Ascending aorta (tissue), 2 donors: ENCODE results near the gene PHF1. TPM values are rescaled to one million over a fixed set of nuclear protein-coding genes. Genes with fewer than 3 reads are reported as not detected.

Experiments
- DNase-seq, 2 donors: peaks; one replicate each; pipeline ENCODE4 v3.0.0-alpha.2; 2019; ENCODE audit warnings: low spot score in 2 of 2
- H3K27ac ChIP-seq, 2 donors: fragments of 200-600 bp; sonication (generic); one replicate each; pipeline ENCODE4 v1.5.1; 2016 to 2017; ENCODE audit warnings: mild to moderate bottlenecking in 1 of 2
- H3K27me3 ChIP-seq: fragments of 200-600 bp; sonication (generic); one replicate; pipeline ENCODE4 v1.5.1; 2017
- H3K36me3 ChIP-seq, 2 donors: fragments of 200-600 bp; sonication (generic); one replicate each; pipeline ENCODE4 v1.5.1; 2016
- H3K4me1 ChIP-seq, 2 donors: fragments of 200-600 bp; sonication (generic); one replicate each; pipeline ENCODE4 v1.5.1; 2016 to 2017; ENCODE audit warnings: mild to moderate bottlenecking in 1 of 2
- H3K4me3 ChIP-seq, 2 donors: fragments of 200-600 bp; sonication (generic); one replicate each; pipeline ENCODE4 v1.5.1; 2016 to 2017; ENCODE audit warnings: mild to moderate bottlenecking in 1 of 2
- H3K9me3 ChIP-seq, 2 donors: fragments of 200-600 bp; sonication (generic); one replicate each; pipeline ENCODE4 v1.5.1; 2016
- intact Hi-C: fragments of 100-400 bp; cut with DNase I; formaldehyde crosslinking; loops from one replicate; pipeline ENCODE4 v1.15.1; 2023
- total RNA-seq: library from RNA; depleted of rRNA; stranded (reverse); fragments of >200 nt; gene quantifications from one replicate; pipeline ENCODE4 v1.1.0, GENCODE V29; 2016
- TF ChIP-seq, protein P1 (sequence below), 3 experiments: fragments of 200-600 bp in 2 of 3; fragments of 450-650 bp in 1 of 3; sonication (generic) in 2 of 3; IDR thresholded peaks; one replicate each; pipeline ENCODE4 v1.5.1; 2016 to 2019; ENCODE audit warnings: antibody characterized with exemption in 3 of 3, mild to moderate bottlenecking in 1 of 3, moderate library complexity in 1 of 3

PHF1 gene
- total RNA-seq, 1 donor from 2014 or later: 30.5 TPM

DNA sequence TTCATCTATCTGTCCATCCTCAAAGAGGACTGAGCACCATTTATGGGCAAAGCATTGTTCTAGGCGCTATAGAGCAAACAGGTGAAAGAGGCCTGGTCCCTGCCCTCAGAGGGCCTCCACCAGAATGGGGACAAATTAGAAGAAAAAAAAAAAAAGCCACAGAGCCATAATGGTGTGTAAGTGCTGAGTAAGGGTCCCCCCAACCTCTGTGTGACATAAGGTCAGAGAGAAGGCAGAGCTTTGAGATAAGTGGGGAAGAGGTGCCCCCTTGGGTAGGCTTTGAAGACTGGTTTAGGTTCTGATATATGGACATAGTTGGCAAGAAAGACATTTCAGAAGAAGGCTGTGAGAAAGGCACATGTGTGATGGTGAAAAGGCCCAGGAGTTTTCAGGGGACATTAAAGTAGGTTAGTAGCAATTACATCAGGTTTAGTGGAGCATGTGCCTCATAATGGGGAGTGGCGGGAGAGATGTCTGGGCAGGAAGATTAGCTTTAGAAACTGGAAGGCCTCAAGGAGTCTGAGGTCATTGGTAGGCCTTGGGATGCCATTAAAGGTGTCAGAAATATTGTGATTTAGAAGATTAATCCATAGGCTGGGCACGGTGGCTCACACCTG is 28.3 kb downstream of the PHF1 start:
- Histone ChIP-seq H3K36me3 (peaks cover 67 to 69% of the 10 kb centered on the region in 2 donors), H3K9me3 (no peaks in the 10 kb centered on the region), H3K4me3 (no peak overlapping the region), H3K4me1 (peaks cover 0 to under 1% of the 10 kb centered on the region in 2 donors), H3K27ac (no peak overlapping the region), H3K27me3 (no peaks in the 10 kb centered on the region)
- TF ChIP-seq, protein P1, sequence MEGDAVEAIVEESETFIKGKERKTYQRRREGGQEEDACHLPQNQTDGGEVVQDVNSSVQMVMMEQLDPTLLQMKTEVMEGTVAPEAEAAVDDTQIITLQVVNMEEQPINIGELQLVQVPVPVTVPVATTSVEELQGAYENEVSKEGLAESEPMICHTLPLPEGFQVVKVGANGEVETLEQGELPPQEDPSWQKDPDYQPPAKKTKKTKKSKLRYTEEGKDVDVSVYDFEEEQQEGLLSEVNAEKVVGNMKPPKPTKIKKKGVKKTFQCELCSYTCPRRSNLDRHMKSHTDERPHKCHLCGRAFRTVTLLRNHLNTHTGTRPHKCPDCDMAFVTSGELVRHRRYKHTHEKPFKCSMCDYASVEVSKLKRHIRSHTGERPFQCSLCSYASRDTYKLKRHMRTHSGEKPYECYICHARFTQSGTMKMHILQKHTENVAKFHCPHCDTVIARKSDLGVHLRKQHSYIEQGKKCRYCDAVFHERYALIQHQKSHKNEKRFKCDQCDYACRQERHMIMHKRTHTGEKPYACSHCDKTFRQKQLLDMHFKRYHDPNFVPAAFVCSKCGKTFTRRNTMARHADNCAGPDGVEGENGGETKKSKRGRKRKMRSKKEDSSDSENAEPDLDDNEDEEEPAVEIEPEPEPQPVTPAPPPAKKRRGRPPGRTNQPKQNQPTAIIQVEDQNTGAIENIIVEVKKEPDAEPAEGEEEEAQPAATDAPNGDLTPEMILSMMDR (IDR thresholded peaks at IDR 0.05): no peak
- no peak for DNase-seq
- intact Hi-C loops: no loop called here

DNA sequence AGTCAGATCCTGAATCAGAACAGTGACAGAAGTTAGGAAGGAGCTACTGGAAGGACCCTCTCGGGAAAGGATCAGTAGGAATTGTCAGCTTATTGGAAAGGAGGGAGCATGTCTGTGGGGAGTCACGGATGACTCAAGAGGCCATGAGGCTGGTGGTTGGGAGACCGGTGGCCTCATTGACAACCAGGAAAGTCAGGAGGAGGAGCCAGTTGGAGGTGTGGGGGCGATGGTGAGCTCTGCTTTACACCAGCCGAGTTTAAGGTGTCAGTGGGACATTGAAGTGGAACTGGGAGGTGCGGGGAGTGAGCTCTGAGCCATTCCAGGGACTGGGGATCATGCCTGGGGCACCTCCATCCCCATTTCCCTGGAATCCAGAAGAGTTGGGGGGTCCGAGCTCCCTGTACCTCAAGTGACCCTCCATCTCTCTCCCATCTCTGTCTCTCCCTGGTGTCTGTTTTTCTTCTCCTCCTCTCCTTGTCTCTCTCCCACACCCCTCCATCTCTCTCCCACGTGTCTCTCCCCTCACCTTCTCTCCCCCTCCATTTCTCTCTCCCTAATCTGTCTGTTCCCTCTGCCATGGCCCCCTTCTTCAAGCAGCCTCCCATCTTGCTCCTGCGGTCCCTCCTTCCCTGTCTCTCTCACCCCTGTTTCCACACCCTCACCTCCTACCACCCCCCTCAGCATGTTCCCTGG is 29.3 kb downstream of the PHF1 start:
- no peaks in the 10 kb centered on the region for H3K9me3 ChIP-seq
- H3K36me3 ChIP-seq: peaks cover 69 to 76% of the 10 kb centered on the region in 2 donors
- no peak overlapping the region for H3K27ac ChIP-seq
- DNase-seq: no peak
- no peak overlapping the region for H3K4me3 ChIP-seq
- TF ChIP-seq, protein P1 (IDR thresholded peaks at IDR 0.05): no peak
- intact Hi-C loops: no loop called here
- no peaks in the 10 kb centered on the region for H3K27me3 ChIP-seq
- no peaks in the 10 kb centered on the region for H3K4me1 ChIP-seq

DNA sequence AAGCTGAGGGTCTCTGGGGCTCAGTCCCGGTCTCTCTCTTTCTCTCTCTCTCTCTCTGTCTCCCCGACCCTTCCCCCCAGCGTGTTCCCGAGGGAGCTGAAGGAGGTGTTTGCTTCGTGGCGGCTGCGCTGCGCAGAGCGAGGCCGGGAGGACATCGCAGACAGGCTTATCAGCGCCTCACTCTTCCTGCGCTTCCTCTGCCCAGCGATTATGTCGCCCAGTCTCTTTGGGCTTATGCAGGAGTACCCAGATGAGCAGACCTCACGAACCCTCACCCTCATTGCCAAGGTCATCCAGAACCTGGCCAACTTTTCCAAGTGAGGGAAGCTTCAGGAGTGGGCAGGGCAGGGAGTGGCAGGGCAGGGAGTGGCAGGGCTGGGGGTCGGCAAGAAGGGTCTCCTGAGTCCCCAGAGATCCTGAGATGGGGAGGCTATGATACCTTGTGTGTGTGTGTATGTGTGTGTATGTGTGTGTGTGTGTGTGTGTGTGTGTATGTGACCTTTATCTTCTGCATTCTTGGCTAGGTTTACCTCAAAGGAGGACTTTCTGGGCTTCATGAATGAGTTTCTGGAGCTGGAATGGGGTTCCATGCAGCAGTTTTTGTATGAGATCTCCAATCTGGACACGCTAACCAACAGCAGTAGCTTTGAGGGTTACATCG is 30.0 kb downstream of the PHF1 start:
- TF ChIP-seq, protein P1 (IDR thresholded peaks at IDR 0.05): no peak
- intact Hi-C loops: no loop called here
- no peaks in the 10 kb centered on the region for H3K27me3 ChIP-seq
- no peaks in the 10 kb centered on the region for H3K4me1 ChIP-seq
- no peak overlapping the region for H3K27ac ChIP-seq
- no peak overlapping the region for H3K4me3 ChIP-seq
- peaks cover 62 to 71% of the 10 kb centered on the region in 2 donors for H3K36me3 ChIP-seq
- H3K9me3 ChIP-seq: no peaks in the 10 kb centered on the region
- no peak for DNase-seq

DNA sequence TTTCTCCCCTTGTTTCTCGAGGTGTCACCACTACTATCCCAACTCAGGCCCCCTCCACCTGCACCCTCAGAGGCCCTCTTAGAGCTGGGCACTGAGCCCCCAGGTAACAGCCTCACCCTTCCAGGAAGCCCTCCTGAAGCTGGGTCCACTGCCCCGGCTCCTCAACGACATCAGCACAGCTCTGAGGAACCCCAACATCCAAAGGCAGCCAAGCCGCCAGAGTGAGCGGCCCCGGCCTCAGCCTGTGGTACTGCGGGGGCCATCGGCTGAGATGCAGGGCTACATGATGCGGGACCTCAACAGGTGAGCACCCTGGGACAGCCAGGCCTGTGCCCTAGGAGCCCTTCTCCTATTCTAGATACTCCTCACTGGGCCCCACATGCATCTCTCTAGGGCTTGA is 30.6 kb downstream of the PHF1 start:
- TF ChIP-seq, protein P1 (IDR thresholded peaks at IDR 0.05): no peak
- H3K4me3 ChIP-seq: no peak overlapping the region
- intact Hi-C loops: no loop called here
- peaks cover 59 to 71% of the 10 kb centered on the region in 2 donors for H3K36me3 ChIP-seq
- no peaks in the 10 kb centered on the region for H3K9me3 ChIP-seq
- no peak for DNase-seq
- no peak overlapping the region for H3K27ac ChIP-seq
- no peaks in the 10 kb centered on the region for H3K27me3 ChIP-seq
- H3K4me1 ChIP-seq: no peaks in the 10 kb centered on the region

DNA sequence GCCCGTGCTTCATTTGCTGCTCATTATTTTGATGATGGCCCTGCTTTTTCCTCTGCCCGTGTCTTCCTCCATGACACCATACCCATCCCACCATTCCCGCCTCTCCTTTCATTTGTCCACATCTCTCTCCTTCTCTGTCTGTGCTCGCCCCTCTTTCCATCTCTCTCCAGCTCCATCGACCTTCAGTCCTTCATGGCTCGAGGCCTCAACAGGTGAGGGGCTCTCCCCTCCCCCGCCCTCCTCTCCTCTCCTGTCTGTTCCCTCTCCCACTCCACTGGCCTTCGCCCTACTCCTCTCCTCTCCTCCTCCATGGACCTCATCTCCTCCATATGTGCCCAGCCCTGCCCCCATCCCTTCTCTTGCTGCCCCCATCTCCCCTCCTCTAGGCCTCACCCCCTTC is 31.5 kb downstream of the PHF1 start:
- no peaks in the 10 kb centered on the region for H3K9me3 ChIP-seq
- no peaks in the 10 kb centered on the region for H3K27me3 ChIP-seq
- DNase-seq: no peak
- H3K4me3 ChIP-seq: no peak overlapping the region
- no peak overlapping the region for H3K27ac ChIP-seq
- H3K36me3 ChIP-seq: peaks cover 57 to 71% of the 10 kb centered on the region in 2 donors
- TF ChIP-seq, protein P1 (IDR thresholded peaks at IDR 0.05): no peak
- H3K4me1 ChIP-seq: no peaks in the 10 kb centered on the region
- intact Hi-C loops: no loop called here
